ENCODE data around the gene ARFRP1.
"Not testable (repeated sequence)": the region's sequence is repeated elsewhere in the genome, so short reads cannot be mapped to it uniquely, and the experiment has no call there.

ARFRP1 gene

DNA sequence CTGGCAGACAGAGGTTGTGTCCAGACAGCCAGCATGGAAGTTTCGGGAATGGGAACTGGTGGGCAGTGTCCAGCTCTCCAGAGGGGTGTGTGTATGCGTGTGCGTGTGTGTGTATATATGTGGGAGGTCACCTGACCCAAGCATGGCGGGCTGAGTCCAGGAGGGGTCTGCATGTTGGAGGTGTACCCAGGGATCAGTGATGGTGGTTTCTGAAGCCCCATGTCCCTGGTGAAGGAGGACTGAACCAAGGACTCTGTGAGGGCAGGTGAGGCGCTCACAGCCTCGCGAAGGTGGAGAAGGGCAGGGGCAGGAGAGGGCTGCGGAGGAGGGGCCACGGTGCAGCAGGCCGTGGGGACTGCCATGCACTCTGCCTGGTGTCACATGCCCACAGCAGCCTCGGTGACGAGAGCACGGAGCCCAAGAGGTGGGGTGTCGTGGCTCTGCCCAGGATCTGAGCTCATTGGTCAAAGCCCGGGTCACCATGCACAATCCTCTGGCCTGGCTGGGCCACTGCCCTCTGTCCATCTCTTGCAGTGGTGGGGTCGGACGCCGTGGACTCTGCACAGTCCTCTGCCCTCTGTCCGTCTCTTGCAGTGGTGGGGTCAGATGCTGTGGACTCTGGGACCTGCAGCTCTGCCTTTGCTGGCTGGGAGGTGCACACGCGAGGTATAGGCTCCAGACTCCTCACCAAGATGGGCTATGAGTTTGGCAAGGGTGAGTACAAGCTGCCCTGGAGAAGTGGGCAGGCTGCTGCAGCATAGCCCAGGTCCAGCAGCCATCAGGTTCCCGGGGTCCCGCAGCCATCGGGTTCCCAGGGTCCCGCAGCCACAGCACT, 26.6 kb upstream of the ARFRP1 start:
- TF ChIP-seq CTCF (IDR thresholded peaks at IDR 0.05; ENCODE audit: extremely low read depth, missing control alignments): no peak
- peak; percentile 22 for DNase-seq (ENCODE audit: low spot score)

DNA sequence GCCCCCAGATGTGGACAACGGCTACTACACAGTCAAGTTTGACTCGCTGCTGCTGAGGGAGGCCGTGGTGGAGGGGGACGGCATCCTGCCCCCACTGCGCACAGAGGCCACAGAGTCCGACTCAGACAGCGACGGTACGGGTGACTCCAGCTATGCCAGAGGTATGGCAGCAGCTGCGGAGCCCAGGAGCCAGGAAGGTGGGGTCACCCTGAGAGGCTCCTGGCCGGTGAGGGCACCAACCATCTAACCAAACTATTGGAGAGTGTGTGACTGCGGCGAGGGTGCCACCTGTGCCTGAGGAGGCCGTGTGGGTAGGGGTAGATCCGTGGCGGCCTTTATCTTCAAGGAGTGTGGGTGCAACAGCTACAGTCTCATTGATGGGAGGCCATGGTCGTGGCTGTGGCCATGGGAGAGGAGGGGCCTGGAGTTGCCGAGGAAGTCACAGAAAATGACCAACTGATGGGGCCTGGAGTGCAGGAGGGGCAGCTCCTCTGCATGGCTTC, 25.9 kb upstream of the ARFRP1 start:
- DNase-seq (ENCODE audit: low spot score): no peak
- no peak for TF ChIP-seq CTCF (IDR thresholded peaks at IDR 0.05; ENCODE audit: extremely low read depth, missing control alignments)

- DNase-seq (ENCODE audit: low spot score): no peak
- no peak for TF ChIP-seq CTCF (IDR thresholded peaks at IDR 0.05; ENCODE audit: extremely low read depth, missing control alignments)
These were observed 25.3 kb upstream of the ARFRP1 start for GRCh38 chr20:63733117-63733516.

DNA sequence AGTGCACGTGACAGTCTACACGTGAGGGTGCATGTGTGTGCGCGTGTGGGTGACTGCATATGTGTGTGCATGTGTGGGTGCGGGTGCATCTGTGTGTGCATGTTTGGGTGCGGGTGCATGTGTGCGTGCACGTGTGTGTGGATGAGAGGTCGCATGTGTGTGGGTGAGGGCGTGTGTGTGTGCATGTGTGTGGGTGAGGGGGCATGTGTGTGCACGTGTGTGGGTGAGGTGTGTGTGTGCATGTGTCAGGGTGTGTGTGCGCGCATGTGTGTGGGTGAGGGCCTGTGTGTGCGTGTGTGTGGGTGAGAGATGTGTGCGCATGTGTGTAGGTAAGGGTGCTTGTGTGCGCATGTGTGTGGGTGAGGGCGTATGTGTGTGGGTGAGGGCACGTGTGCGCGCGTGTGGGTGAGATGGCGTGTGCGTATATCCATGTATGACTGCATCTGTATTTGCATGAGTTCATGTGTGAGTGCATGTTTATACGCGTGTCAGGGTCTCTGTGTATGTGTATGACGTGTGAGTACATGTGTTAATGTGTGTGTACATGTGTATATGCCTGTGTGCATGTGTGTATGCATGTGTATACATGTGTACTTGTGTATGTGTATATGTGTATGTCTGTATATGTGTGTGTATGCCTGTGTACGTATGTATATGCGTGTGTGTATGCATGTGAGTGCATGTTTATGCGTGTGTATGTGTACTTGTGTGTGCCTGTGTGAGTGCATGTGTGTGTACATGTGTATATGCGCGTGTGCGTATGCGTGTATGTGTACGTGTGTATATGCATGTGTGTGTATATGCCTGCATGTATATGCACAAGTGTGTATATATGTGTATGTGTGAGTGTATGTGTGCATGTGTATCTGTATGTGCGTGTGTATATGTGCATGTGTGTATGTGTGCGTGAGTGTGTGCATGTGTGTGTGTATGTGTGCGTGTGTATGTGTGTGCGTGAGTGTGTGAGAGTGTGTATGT, 24.6 kb upstream of the ARFRP1 start:
- no peak for DNase-seq (ENCODE audit: low spot score)
- no peak for TF ChIP-seq CTCF (IDR thresholded peaks at IDR 0.05; ENCODE audit: extremely low read depth, missing control alignments)

DNA sequence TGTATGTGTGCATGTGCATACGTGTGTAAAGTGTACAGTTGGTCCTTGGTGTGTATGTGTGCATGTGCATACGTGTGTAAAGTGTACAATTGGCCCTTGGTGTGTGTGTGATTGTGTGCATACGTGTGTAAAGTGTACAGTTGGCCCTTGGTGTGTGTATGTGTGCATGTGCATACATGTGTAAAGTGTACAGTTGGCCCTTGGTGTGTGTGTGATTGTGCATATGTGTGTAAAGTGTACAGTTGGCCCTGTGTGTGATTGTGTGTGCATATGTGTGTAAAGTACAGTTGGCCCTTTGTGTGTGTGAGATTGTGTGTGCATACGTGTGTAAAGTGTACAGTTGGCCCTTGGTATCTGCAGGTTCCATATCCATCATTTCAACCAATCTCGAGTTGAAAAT, 23.6 kb upstream of the ARFRP1 start:
- no peak for TF ChIP-seq CTCF (IDR thresholded peaks at IDR 0.05; ENCODE audit: extremely low read depth, missing control alignments)
- no peak for DNase-seq (ENCODE audit: low spot score)

DNA sequence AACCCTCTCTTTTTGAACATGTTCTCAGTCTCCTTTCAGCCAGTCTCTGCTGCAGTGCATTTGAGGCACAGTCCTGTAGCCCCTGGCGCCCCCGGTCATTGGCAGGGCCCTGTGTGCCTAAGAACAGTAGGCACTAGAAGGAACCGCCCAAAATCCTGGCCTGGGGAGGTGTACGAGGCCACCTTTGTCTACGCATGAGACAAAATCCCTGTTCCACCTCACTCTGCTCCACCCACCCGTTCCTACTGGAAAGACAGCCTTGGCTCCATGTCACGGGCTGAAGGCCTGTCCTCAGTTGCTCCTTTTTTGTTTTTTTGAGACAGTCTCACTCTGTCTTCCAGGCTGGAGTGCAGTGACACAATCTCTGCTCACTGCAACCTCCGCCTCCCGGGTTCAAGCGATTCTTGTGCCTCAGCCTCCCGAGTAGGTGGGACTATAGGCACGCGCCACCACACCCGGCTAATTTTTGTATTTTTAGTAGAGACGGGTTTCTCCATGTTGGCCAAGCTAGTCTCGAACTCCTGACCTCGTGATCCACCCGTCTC, 22.5 kb upstream of the ARFRP1 start:
- not testable (repeated sequence) for DNase-seq (ENCODE audit: low spot score)

GRCh38 chr20:63722967-63723622, 15.3 kb upstream of the ARFRP1 start:
- DNase-seq (ENCODE audit: low spot score): not testable (repeated sequence)
